Prostate gland (tissue), 2 donors: ENCODE measurements around the gene THOP1.

Experiments used
- CTCF ChIP-seq, 4 experiments: fragments of 200-600 bp in 2 of 4; fragments of 450-650 bp in 2 of 4; sonication (generic) in 2 of 4; IDR thresholded peaks; 1 replicate in 3 of 4; 2 replicates in 1 of 4; pipeline ENCODE4 v1.5.1; 2016 to 2019; ENCODE audit warnings: antibody characterized with exemption in 4 of 4, mild to moderate bottlenecking in 2 of 4, moderate library complexity in 2 of 4
- POLR2A ChIP-seq: fragments of 450-650 bp; IDR thresholded peaks from one replicate; pipeline ENCODE4 v1.6.1; 2016; ENCODE audit warnings: antibody characterized with exemption, mild to moderate bottlenecking

GRCh38 chr19:2854849-2855248, 69.5 kb downstream of the THOP1 start:
- TF ChIP-seq CTCF (IDR thresholded peaks at IDR 0.05) (no peak), POLR2A (no peak)
